Transverse colon (tissue), 4 donors: ENCODE results near the gene AKAP6. TPM values are rescaled to one million over a fixed set of nuclear protein-coding genes. Genes with fewer than 3 reads are reported as not detected.

Experiments
- DNase-seq: peaks from one replicate; pipeline ENCODE4 v3.0.0-alpha.2; 2019
- H3K27ac ChIP-seq, 4 donors: fragments of 200-600 bp; sonication (generic); 2 replicates each; pipeline ENCODE4 v1.5.1; 2016 to 2018; ENCODE audit warnings: inconsistent platforms in 4 of 4
- H3K27me3 ChIP-seq: fragments of 200-600 bp; sonication (generic); 2 replicates; pipeline ENCODE4 v1.5.1; 2017; ENCODE audit warnings: inconsistent platforms
- H3K36me3 ChIP-seq, 4 donors: fragments of 200-600 bp; sonication (generic); 2 replicates each; pipeline ENCODE4 v1.5.1; 2017 to 2019; ENCODE audit warnings: inconsistent platforms in 4 of 4
- H3K4me1 ChIP-seq, 4 donors: fragments of 200-600 bp; sonication (generic); 2 replicates each; pipeline ENCODE4 v1.5.1; 2017 to 2020; ENCODE audit warnings: inconsistent platforms in 4 of 4
- H3K4me3 ChIP-seq, 4 donors: fragments of 200-600 bp; sonication (generic); 1 replicate in 1 of 4; 2 replicates in 3 of 4; pipeline versions ENCODE4 v1.5.1 to v1.6.1; 2017 to 2019; ENCODE audit warnings: inconsistent platforms in 4 of 4
- H3K9me3 ChIP-seq, 2 donors: fragments of 200-600 bp; sonication (generic); 2 replicates each; pipeline ENCODE4 v1.5.1; 2017 to 2019; ENCODE audit warnings: inconsistent platforms in 2 of 2
- EP300 ChIP-seq: sonication (generic); formaldehyde crosslinking; IDR thresholded peaks from one replicate; pipeline ENCODE4 v1.6.1; 2017; ENCODE audit warnings: antibody characterized with exemption, low read depth
- POLR2A ChIP-seq: fragments of 450-650 bp; IDR thresholded peaks from one replicate; pipeline ENCODE4 v1.6.1; 2016; ENCODE audit warnings: antibody characterized with exemption, mild to moderate bottlenecking, moderate library complexity
- POLR2AphosphoS5 ChIP-seq, 3 donors: sonication (generic); formaldehyde crosslinking; IDR thresholded peaks; one replicate each; pipeline ENCODE4 v1.6.1; 2016; ENCODE audit warnings: antibody characterized with exemption in 3 of 3
- WGBS, 2 donors: methylation state at CpG; one replicate each; pipeline ENCODE4 v1.1.5; 2018; ENCODE audit warnings: low coverage in 1 of 2; 5-methylcytosine and 5-hydroxymethylcytosine counted together
- in situ Hi-C, 4 donors: fragments of 200-750 bp; cut with MboI; loops; one replicate each; pipeline versions ENCODE4 v1.15.0 to v1.15.1; 2017; ENCODE audit warnings: low sequenced_read_pairs in 3 of 4, low pct_ligation_motif_present in 1 of 4, low pct_unique_long_range_greater_than_20kb in 1 of 4
- intact Hi-C: fragments of 100-400 bp; cut with DNase I; formaldehyde crosslinking; loops from one replicate; pipeline ENCODE4 v1.15.1; 2023; ENCODE audit warnings: low total_unique reads
- total RNA-seq, 4 donors: library from RNA; depleted of rRNA; stranded (reverse); fragments of >200 nt; gene quantifications; one replicate each; pipeline ENCODE4 v1.1.0, GENCODE V29; 2016
- TF ChIP-seq, protein P1 (sequence below), 5 experiments: fragments of 200-600 bp in 3 of 5; fragments of 450-650 bp in 2 of 5; sonication (generic) in 3 of 5; IDR thresholded peaks; 1 replicate in 2 of 5; 2 replicates in 3 of 5; pipeline ENCODE4 v1.5.1; 2016 to 2017; ENCODE audit warnings: antibody characterized with exemption in 5 of 5, inconsistent platforms in 3 of 5, mild to moderate bottlenecking in 2 of 5, moderate library complexity in 1 of 5

AKAP6 gene
- total RNA-seq, 4 donors from 2014 or later, result 6.3 to 16.7 (median 9.7) TPM

DNA sequence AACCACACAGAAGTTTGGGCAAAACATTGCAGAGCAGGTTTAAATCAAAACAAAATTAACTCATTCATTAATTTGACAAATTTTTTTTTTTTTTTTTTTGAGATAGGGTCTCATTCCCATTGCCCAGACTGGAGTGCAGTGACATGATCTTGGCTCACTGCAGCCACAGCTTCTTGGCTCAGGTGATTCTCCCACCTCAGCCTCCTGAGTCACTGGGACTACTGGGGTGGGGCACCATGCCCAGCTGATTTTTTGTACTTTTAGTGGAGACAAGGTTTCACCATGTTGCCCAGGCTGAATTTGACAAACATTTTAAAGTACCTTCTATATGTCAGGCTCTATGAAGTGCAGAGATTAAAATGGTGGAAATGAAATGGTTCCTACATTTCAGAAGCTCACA is 352.5 kb downstream of the AKAP6 start:
- in situ Hi-C loops, result no loop called here
- H3K27me3 ChIP-seq, result no peaks in the 10 kb centered on the region
- H3K27ac ChIP-seq, result no peak overlapping the region
- no peak overlapping the region for H3K4me3 ChIP-seq
- H3K9me3 ChIP-seq, result no peaks in the 10 kb centered on the region
- DNase-seq, result no peak
- TF ChIP-seq, protein P1, sequence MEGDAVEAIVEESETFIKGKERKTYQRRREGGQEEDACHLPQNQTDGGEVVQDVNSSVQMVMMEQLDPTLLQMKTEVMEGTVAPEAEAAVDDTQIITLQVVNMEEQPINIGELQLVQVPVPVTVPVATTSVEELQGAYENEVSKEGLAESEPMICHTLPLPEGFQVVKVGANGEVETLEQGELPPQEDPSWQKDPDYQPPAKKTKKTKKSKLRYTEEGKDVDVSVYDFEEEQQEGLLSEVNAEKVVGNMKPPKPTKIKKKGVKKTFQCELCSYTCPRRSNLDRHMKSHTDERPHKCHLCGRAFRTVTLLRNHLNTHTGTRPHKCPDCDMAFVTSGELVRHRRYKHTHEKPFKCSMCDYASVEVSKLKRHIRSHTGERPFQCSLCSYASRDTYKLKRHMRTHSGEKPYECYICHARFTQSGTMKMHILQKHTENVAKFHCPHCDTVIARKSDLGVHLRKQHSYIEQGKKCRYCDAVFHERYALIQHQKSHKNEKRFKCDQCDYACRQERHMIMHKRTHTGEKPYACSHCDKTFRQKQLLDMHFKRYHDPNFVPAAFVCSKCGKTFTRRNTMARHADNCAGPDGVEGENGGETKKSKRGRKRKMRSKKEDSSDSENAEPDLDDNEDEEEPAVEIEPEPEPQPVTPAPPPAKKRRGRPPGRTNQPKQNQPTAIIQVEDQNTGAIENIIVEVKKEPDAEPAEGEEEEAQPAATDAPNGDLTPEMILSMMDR (IDR thresholded peaks at IDR 0.05), result no peak
- TF ChIP-seq POLR2A (no peak), EP300 (no peak), POLR2AphosphoS5 (IDR thresholded peaks at IDR 0.05) (no peak)
- H3K4me1 ChIP-seq, result no peaks in the 10 kb centered on the region
- intact Hi-C loops, result no loop called here
- H3K36me3 ChIP-seq, result no peaks in the 10 kb centered on the region

DNA sequence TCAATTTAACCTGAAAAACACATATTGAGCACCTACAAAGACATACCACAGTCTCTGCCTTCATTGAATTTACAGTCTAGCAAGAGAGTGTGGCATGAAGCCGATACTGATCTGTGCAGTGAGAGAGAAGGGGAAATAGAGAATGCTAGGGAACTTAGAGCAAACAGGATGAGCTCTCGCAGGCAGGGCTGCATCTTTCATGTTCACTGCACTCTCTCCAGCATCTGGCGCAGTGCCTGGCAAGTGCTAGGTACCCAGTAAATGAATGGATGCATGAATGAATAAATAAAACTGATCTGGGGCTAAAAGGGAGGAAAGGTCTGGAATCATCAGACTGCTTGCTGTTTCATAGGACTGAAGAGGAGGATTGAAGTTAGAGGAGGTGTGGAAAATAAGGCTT is 353.1 kb downstream of the AKAP6 start:
- WGBS, 2 donors, result 61 to 75% methylated on average over 3 of the region's 3 CpGs

DNA sequence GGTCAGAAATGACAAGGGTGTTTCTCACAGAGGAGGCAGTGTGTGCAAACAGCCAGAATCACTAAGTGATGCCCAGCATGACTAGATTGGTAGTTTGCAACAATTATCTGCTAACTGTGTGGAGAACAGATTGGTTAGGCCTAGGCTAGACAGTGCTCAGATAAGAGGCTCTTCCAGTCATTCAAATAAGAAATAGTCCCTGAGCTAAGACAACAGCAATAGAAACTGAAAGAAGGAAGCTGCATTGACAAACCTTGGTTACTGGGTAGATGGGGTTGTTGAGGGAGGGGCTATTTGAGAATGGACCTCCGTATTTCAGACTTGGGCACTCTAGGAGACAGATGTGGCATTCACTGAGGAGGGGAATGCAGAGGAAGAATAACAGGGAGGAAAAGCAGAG is 354.6 kb downstream of the AKAP6 start:
- in situ Hi-C loops (no loop called here), intact Hi-C loops (no loop called here)
- Histone ChIP-seq H3K36me3 (no peaks in the 10 kb centered on the region), H3K9me3 (no peaks in the 10 kb centered on the region), H3K27me3 (no peaks in the 10 kb centered on the region), H3K27ac (no peak overlapping the region), H3K4me1 (no peaks in the 10 kb centered on the region), H3K4me3 (no peak overlapping the region)
- 73 to 75% methylated on average over 1 of the region's 1 CpG for WGBS, 2 donors
- DNase-seq, result no peak
- TF ChIP-seq, protein P1 (IDR thresholded peaks at IDR 0.05), result no peak
- no peak for TF ChIP-seq EP300
- TF ChIP-seq POLR2AphosphoS5 (IDR thresholded peaks at IDR 0.05), result no peak
- TF ChIP-seq POLR2A, result no peak

More for the DNA sequence above, 353.1 kb downstream of the AKAP6 start:
- Histone ChIP-seq H3K27ac (no peak overlapping the region), H3K36me3 (no peaks in the 10 kb centered on the region), H3K9me3 (no peaks in the 10 kb centered on the region), H3K27me3 (no peaks in the 10 kb centered on the region), H3K4me1 (no peaks in the 10 kb centered on the region), H3K4me3 (no peak overlapping the region)
- in situ Hi-C loops, result no loop called here
- no peak for DNase-seq
- TF ChIP-seq POLR2AphosphoS5 (IDR thresholded peaks at IDR 0.05) (no peak), EP300 (no peak), POLR2A (no peak)
- TF ChIP-seq, protein P1 (IDR thresholded peaks at IDR 0.05), result no peak
- intact Hi-C loops, result no loop called here

DNA sequence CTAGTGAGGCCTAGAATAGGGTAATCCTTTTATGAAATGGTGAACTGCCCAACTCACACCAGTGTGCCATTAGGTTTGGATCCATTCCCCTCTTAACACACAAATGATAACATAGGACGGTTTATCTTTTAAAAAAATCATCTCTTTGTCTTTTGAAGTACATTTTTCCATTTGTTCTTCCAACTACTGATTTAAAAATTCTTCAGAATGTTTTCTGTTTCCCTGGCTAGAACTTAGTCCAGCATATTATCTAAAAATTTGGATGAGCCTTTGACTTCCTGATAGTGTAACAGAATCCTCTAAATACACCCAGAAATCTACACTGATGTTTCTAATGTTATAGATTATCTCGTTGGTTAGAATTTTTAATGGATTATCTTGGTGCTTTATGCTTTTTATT is 359.8 kb downstream of the AKAP6 start:
- in situ Hi-C loops (no loop called here), intact Hi-C loops (no loop called here)
- Histone ChIP-seq H3K27me3 (no peaks in the 10 kb centered on the region), H3K4me3 (no peak overlapping the region), H3K4me1 (no peaks in the 10 kb centered on the region), H3K27ac (no peak overlapping the region), H3K9me3 (no peaks in the 10 kb centered on the region), H3K36me3 (no peaks in the 10 kb centered on the region)
- TF ChIP-seq EP300, result no peak
- TF ChIP-seq, protein P1 (IDR thresholded peaks at IDR 0.05), result no peak
- TF ChIP-seq POLR2AphosphoS5 (IDR thresholded peaks at IDR 0.05), result no peak
- no peak for TF ChIP-seq POLR2A
- no peak for DNase-seq
- 65 to 69% methylated on average over 2 of the region's 2 CpGs for WGBS, 2 donors
